Cardiac atrium fibroblast (primary cell): ENCODE results near the gene SOX10. TPM values are rescaled to one million over a fixed set of nuclear protein-coding genes. Genes with fewer than 3 reads are reported as not detected.

Experiments used
- total RNA-seq: library from RNA; depleted of rRNA; stranded (reverse); fragments of >200 nt; gene quantifications from 2 replicates; pipeline ENCODE4 v1.2.3, GENCODE V29; 2015

SOX10 gene
- not detected in 2 replicates for total RNA-seq

DNA sequence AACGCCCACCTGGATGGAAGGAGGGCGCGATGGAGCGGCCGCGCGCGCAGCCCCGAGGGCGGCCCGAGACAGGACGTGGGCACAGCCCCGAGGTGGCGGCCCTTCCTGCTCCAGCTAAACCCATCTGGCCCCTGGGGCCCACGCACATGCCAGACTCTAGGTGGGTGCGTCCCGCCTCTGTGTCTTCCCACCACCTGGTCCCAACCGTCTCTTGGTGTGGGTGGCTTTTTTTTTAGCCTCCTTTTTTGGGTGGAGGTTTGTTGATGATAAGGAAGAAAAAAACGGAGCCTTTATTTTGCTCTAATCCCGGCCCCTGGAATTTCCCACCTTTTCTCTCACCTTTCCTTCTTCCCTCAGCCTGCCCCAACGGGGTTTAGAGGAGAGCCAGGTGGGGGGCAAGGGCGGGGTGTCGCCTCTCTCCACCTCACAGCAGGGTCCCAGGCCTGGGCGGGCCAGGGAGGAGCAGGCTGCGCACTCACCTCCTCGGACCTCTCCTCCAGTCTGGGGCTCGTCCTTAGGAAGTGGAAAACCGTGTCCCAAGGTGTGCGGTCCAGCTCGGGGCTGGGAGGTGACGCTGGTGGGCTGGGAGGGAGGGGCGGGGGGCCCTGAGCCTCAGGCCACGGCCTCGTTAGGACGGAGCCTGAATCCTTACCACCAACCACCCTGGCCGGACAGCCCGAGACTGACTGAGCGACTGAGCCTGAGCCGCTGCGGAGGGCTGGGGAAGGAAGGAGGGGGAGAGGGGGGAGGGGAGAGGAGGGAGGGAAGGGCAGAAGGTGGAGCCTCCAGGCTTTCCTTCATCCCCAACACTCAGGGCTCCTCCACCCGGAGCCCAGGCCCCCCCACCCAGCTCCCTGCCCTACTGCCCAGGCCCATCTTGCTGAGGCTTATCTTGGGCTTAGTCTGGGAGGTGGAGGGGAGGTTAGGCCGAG, at the start of gene SOX10:
SOX10 (minus strand) TSS at position 696 of the 932 bp plus-strand sequence. CDS start 771 bp downstream, outside the sequence.

DNA sequence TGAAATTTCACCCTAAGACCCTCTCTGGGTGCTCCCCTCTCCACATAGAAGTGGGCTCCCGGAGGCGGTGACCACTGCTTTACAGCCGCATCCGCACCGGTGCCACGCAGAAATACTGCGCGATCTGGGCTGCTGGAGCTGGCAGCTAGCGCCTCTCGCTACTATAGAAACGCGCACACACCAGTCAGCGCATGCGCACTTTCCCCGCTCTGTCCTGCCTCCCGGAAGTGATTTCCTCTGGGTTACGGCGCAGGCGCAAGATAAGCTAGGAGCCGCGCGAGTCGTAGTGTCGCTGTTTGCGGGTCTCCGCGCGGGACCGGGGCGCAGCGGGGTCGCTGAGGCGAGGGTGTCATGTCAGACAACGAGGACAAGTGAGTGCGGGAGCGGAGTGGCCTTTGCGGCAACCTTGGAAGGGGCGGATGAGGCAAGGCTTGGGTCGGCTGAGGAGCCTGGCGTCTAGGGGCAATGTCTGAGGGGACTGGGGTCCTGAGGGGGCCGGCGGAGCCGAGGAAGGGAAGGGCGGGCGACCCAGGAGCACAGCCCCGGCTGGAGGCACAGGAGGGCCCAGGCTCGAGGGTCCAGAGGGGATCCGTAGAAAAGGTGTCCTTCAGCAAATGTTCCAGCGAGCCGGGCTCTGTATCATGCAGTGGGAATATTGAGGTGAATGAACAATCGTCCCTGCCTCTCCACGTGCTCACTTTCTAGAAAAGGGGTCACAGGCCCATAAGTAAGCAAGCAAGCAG, 30.7 kb downstream of the SOX10 start, which contains the start of the genes C22orf23 and POLR2F:
C22orf23 (minus strand) TSS at position 165 of the 743 bp plus-strand sequence. CDS start 452 bp downstream, outside the sequence.
POLR2F (plus strand) TSS at position 263 of the 743 bp plus-strand sequence; CDS start at position 352, 89 bp downstream.

Other genes starting within 250 kb of the SOX10 start
- gene GCAT, start 176.6 kb downstream of the SOX10 start, total RNA-seq = 32.9 and 35.0 TPM in 2 replicates
- not detected in 2 replicates for gene GALR3, start 161.2 kb downstream of the SOX10 start, total RNA-seq
- 19.0 and 30.0 TPM in 2 replicates for gene ANKRD54, start 140.2 kb downstream of the SOX10 start, total RNA-seq
- gene EIF3L, start 135.1 kb downstream of the SOX10 start, total RNA-seq = 432 and 441 TPM in 2 replicates
- gene MICALL1, start 78.3 kb downstream of the SOX10 start, total RNA-seq = 29.3 and 42.8 TPM in 2 replicates
- gene C22orf23, start 31.0 kb downstream of the SOX10 start, total RNA-seq = 0.32 TPM in 1 of 2 replicates, not detected in the other
- gene POLR2F, start 30.9 kb downstream of the SOX10 start, total RNA-seq = 75.5 and 93.0 TPM in 2 replicates
- 11.4 and 14.1 TPM in 2 replicates for gene PICK1, start 72.8 kb upstream of the SOX10 start, total RNA-seq
- gene SLC16A8, start 99.6 kb upstream of the SOX10 start, total RNA-seq = 0.16 TPM in 1 of 2 replicates, not detected in the other
- 2.4 and 9.7 TPM in 2 replicates for gene BAIAP2L2, start 126.1 kb upstream of the SOX10 start, total RNA-seq
- 10.3 and 15.1 TPM in 2 replicates for gene PLA2G6, start 197.3 kb upstream of the SOX10 start, total RNA-seq
- gene MAFF, start 217.4 kb upstream of the SOX10 start, total RNA-seq = 39.2 and 48.0 TPM in 2 replicates